ENCODE results near the gene ARMCX2.

DNA sequence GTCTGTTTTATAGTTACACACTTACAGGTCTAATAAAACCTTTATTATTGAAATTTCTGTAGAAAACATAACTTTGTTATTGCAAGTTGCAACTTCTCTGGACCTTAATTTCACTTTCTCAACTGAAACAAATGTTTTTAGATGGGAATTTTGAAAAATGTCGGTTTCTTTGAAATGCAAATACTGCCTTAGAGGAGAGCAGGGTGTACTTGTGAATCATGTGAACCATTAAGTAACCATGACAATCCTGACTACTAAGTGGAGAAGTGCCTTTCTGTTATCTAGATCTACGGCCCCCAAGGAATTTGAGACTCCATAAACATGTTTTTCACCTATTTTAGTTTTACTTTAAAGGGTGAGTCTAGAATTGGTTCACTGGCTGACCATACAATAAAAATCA is 8.5 kb upstream of the ARMCX2 start:
- TF ChIP-seq, protein P1, sequence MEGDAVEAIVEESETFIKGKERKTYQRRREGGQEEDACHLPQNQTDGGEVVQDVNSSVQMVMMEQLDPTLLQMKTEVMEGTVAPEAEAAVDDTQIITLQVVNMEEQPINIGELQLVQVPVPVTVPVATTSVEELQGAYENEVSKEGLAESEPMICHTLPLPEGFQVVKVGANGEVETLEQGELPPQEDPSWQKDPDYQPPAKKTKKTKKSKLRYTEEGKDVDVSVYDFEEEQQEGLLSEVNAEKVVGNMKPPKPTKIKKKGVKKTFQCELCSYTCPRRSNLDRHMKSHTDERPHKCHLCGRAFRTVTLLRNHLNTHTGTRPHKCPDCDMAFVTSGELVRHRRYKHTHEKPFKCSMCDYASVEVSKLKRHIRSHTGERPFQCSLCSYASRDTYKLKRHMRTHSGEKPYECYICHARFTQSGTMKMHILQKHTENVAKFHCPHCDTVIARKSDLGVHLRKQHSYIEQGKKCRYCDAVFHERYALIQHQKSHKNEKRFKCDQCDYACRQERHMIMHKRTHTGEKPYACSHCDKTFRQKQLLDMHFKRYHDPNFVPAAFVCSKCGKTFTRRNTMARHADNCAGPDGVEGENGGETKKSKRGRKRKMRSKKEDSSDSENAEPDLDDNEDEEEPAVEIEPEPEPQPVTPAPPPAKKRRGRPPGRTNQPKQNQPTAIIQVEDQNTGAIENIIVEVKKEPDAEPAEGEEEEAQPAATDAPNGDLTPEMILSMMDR (IDR thresholded peaks at IDR 0.05): no peak
- TF ChIP-seq POLR2AphosphoS5 (IDR thresholded peaks at IDR 0.05): no peak
